Mesodermal cell (in vitro differentiated cells): ENCODE results near the gene RAPGEF5.

ENCODE experiments used
- H3K27ac ChIP-seq: 2 replicates; pipeline ENCODE4 v1.7.0; 2013; ENCODE audit warnings: mild to moderate bottlenecking, low read depth, low read length, moderate library complexity; ENCODE audit not compliant: severe bottlenecking
- H3K36me3 ChIP-seq: 2 replicates; pipeline ENCODE4 v1.7.1; 2013; ENCODE audit warnings: mild to moderate bottlenecking, low read length, moderate library complexity; ENCODE audit not compliant: control insufficient read depth, insufficient read depth
- H3K4me1 ChIP-seq: one replicate; pipeline ENCODE4 v1.7.1; 2013; ENCODE audit warnings: mild to moderate bottlenecking, low read length; ENCODE audit not compliant: insufficient read depth, control insufficient read depth, poor library complexity, severe bottlenecking
- H3K4me3 ChIP-seq: 2 replicates; pipeline ENCODE4 v1.7.0; 2013; ENCODE audit warnings: low read length, control low read depth, mild to moderate bottlenecking; ENCODE audit not compliant: insufficient read depth, poor library complexity, severe bottlenecking; ENCODE audit errors: extremely low read depth
- H3K9me3 ChIP-seq: 2 replicates; pipeline ENCODE4 v1.7.1; 2013; ENCODE audit warnings: mild to moderate bottlenecking, low read length, moderate library complexity; ENCODE audit not compliant: control insufficient read depth
- WGBS, 2 experiments: methylation state at CpG; one replicate each; pipeline ENCODE4 v1.1.5; 2013; ENCODE audit warnings: missing lambda C conversion rate in 2 of 2; ENCODE audit not compliant: insufficient coverage in 2 of 2; 5-methylcytosine and 5-hydroxymethylcytosine counted together

The RAPGEF5 gene

DNA sequence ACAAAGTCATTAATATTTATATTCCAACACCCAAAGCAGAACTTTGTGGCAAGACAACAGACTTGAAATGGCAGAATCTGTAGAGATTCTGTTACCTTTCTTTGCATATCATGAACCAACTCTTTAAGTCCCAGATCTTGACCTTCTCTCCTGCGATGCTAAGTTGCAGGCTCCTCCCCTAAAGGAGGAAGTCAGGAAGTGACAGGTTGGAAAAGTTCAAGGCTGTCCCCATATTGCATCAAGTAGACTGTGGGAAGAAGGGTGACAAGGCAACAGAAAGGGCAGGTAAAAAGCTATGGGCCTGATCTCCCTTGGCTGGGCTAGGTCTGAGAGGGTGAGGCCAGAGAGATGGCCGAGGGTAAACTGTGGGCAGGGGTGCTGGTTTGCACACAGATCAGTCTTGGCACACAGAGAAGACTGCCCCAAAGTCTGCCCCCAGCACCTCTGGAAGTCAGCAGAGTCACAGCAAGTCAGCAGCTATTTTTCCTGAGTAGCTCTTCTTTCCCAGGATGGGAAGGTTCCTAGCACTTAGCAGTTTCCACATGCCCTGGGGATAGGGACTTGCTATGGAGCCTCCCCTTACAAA lies 115.1 kb downstream of the RAPGEF5 start:
- Histone ChIP-seq H3K4me1 (no peaks in the 10 kb centered on the region), H3K4me3 (no peak overlapping the region), H3K9me3 (peaks cover 7% of the 10 kb centered on the region), H3K27ac (no peak overlapping the region), H3K36me3 (no peaks in the 10 kb centered on the region)
- 89 to 100% methylated on average over 1 of the region's 2 CpGs for WGBS, 2 experiments

DNA sequence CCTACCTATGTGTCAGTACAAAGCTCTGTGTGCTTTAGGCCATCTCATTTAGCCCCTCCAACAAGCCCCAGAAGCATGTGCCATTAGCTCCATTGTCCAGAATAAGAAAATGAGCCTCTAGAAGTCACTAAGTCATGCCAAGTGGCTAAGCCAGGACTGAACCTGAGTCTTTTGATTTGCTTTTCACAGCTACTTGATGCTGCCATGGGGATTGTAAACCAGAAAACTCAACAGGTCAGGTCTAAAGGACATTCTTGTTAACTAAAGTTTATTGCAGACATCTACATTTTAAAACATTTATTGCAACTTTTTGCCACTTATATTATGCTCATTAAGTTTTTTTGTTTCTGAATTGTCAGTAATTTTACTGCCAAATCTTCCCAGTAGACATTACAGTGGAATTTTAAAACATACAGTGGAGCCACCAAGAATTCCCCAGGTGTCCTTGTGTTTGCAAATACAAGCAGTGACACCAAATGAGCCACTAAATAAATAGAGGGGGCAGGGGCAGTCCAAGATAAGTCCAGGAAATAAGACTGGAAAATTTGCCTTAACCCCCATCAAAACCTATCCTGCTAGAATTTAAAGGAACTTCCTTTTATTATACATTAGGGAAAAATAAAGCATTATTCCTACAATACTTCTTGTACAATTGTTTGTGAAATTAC lies 115.9 kb downstream of the RAPGEF5 start:
- no peak overlapping the region for H3K27ac ChIP-seq
- H3K4me1 ChIP-seq: no peaks in the 10 kb centered on the region
- H3K36me3 ChIP-seq: no peaks in the 10 kb centered on the region
- H3K9me3 ChIP-seq: no peaks in the 10 kb centered on the region
- no peak overlapping the region for H3K4me3 ChIP-seq

DNA sequence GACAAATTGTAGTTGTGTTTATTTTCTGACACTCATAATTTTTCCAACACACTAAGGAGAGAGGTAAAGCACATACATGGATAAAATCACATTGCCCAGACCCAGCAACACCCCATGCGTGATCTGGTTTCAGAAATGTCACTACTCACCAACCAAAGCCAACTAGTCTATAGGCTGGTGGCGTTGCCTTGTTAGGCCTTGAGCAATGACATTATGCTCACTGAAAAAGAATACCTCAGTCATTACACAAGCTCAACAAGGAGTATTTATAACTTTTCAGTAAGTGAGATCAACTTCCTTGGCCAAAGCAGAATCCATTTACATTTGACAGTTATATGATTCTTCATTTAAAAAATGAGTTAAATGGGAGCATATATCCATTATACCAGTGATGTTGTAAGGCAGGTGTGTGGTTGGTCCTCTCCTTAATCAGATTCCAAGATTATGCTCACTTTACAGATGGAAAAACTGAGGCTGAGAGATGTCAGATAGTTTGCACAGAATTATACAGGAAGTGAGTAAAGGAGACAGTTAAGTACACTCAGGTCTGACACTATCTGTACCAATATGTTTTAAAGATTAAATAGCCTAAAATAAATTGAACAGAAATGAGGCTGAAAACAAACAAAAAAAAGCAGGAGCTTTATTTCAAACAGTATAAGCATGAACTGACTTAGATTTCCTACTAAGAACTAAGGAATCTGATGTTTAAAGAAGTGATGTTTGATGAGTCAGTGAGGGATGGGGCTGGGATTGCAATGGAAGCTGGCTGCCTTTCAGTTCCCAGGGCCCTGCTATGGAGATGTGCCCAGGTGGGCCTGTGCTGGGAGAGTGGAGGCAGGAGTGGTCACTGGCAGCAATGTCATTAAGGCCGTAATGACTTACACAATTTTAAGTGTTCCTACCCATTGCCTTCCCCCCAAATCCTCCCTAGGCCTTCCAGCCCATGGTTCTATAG lies 118.3 kb downstream of the RAPGEF5 start:
- WGBS, 2 experiments: 100% methylated on average over 1 to 2 of the region's 3 CpGs
- H3K4me3 ChIP-seq: no peak overlapping the region
- no peaks in the 10 kb centered on the region for H3K4me1 ChIP-seq
- no peaks in the 10 kb centered on the region for H3K9me3 ChIP-seq
- no peak overlapping the region for H3K27ac ChIP-seq
- H3K36me3 ChIP-seq: no peaks in the 10 kb centered on the region

DNA sequence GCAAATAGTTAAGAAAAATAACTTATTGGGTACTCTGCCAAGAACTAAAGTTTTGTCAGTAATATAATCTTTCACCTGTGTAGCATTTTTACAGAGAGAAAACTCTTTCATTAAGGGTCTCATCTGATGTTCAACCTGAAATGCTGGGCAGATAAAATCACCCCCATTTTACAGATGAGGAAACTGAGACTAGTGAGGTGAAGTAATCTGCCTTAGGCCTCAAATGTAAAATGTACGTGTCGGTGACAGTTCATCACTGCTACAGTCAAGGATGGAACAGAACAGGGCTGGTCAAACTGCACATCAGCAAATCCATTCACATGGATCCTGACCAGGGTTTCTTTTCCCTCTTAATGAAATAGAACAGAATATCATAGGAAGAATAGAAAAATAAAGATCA lies 121.8 kb downstream of the RAPGEF5 start:
- Histone ChIP-seq H3K4me3 (no peak overlapping the region), H3K36me3 (no peaks in the 10 kb centered on the region), H3K4me1 (no peaks in the 10 kb centered on the region), H3K27ac (no peak overlapping the region), H3K9me3 (no peaks in the 10 kb centered on the region)
- 94% methylated on average over 2 of the region's 2 CpGs; no CpG with 5 or more reads in 1 of the 2 experiments for WGBS, 2 experiments

DNA sequence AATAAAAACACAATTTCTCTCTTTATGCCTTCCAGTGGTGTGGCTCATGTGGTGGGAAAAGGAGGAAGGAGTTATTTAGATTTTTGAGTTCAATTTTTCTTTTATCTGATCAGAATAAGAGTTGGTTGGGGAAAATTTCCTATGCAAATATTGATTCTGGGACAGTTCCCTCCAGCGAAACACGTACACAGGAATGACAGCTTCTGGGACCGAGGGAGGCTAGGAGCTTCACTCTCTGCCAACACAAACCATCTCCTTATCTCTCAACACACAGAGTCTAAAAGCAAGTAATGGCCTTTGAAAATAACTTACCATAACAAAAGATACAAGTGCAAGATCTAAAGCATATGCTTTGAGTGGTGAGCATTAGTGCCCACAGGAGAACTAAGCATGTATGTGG lies 122.7 kb downstream of the RAPGEF5 start:
- Histone ChIP-seq H3K27ac (no peak overlapping the region), H3K4me3 (no peak overlapping the region), H3K9me3 (no peaks in the 10 kb centered on the region), H3K36me3 (no peaks in the 10 kb centered on the region), H3K4me1 (no peaks in the 10 kb centered on the region)
- WGBS, 2 experiments: 80% methylated on average over 1 of the region's 3 CpGs; no CpG with 5 or more reads in 1 of the 2 experiments

DNA sequence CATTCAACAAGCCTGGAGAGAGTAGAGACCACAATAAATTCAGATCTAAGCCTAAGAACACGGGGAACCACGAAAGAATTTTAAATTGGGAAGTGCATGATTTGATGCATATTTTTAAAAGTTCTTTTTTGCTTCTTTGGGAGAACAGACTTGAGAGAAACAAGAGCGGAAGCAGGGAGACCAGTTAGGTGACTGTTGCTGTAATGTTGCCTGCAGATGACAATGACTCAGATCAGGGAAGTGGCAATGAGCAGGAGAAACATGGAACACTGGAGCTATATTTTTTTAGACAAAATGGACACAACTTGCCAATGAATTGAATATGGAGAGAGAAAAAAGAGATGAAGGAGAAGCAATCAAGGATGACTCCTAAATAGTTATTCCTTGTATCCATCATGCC lies 125.1 kb downstream of the RAPGEF5 start:
- H3K9me3 ChIP-seq: no peaks in the 10 kb centered on the region
- H3K36me3 ChIP-seq: no peaks in the 10 kb centered on the region
- 88 to 92% methylated on average over 3 of the region's 3 CpGs for WGBS, 2 experiments
- H3K27ac ChIP-seq: no peak overlapping the region
- H3K4me3 ChIP-seq: no peak overlapping the region
- H3K4me1 ChIP-seq: no peaks in the 10 kb centered on the region

DNA sequence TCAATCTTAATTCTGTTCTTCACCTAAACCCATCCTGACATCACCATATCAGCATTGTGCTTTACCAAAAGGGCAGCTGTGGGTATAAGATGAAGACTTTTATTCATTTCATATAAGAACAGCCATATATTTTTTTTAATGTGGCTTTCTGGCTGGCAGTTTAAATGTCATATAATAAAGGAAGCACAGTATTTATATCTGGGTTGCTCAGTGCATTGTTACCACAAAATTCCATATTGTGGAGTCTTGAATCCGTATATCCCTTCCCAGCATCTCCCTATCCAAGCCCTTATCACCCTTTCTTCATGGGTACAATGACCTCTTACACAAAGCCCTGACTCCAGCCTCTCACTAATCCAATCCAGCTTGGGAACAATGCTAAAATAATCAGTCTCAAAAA lies 125.8 kb downstream of the RAPGEF5 start:
- Histone ChIP-seq H3K4me1 (no peaks in the 10 kb centered on the region), H3K27ac (no peak overlapping the region), H3K36me3 (no peaks in the 10 kb centered on the region), H3K4me3 (no peak overlapping the region), H3K9me3 (no peaks in the 10 kb centered on the region)
- WGBS, 2 experiments: 100% methylated on average over 1 of the region's 1 CpG

DNA sequence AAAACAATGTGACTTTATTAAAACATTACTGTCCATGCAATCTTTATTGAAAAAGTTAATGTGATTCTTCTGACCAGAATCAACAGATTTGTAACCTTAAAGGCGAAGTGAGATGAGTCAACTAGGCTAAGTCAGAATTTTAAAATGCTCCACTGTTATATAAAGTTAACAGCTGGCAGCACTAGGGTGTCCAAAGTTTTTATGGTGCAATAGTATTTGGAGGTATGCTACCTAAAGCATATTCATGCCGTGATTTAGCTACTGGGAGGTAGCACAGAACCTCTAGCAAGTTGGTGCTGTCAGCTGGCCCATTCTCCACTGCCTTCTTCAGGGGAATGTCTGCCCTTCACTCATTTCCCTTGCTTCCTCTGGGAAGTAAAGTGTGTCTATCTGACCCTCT lies 126.7 kb downstream of the RAPGEF5 start:
- WGBS, 2 experiments: 80 to 90% methylated on average over 1 to 2 of the region's 2 CpGs
- Histone ChIP-seq H3K4me3 (no peak overlapping the region), H3K4me1 (no peaks in the 10 kb centered on the region), H3K36me3 (no peaks in the 10 kb centered on the region), H3K27ac (no peak overlapping the region), H3K9me3 (no peaks in the 10 kb centered on the region)

DNA sequence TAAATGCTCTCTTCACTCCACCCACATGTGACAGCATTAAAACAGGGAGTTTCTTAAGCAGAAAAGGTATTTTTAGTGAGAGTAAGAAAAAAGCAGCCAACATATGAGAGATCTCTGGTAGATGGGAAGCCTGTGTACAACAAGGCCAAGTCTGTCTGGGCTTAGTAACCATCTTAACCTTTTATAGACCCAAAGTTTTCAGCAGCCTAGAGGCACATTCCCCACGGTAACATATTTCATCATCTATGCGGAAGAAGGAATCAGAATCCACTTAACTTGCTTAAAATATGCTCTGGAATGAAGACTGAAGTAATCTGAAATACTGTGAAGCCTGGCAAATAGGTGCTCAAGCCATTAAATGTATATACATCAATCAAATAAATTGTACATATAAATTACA lies 127.8 kb downstream of the RAPGEF5 start:
- no peak overlapping the region for H3K4me3 ChIP-seq
- H3K27ac ChIP-seq: no peak overlapping the region
- H3K36me3 ChIP-seq: no peaks in the 10 kb centered on the region
- no peaks in the 10 kb centered on the region for H3K9me3 ChIP-seq
- no peaks in the 10 kb centered on the region for H3K4me1 ChIP-seq
- no CpG with 5 or more reads among the region's 2 CpGs for WGBS, 2 experiments

DNA sequence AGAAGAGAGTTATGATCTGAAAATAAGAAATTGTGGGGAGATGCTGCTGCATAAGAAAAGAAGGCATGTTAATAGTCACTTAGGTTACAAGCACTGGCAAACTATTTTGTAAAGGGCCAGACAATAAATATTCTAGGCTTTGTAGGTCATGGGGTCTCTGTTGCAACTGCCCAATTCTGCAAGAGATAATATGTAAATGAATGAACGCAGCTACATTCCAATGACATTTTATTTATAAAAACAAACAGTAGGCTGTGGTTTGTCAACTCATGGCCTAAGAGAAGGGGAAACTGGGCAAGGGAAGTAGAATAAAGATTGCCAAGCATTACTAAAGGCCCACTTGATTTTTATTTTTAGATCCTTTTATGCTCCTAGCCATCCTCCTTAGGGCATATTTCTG lies 133.1 kb downstream of the RAPGEF5 start:
- no peak overlapping the region for H3K4me3 ChIP-seq
- no peak overlapping the region for H3K27ac ChIP-seq
- H3K36me3 ChIP-seq: no peaks in the 10 kb centered on the region
- WGBS, 2 experiments: no CpG with 5 or more reads among the region's 1 CpG
- no peaks in the 10 kb centered on the region for H3K4me1 ChIP-seq
- no peaks in the 10 kb centered on the region for H3K9me3 ChIP-seq
